HCT116 (cell line): ENCODE measurements around the gene SCFD2. TPM values are rescaled to one million over a fixed set of nuclear protein-coding genes. Genes with fewer than 3 reads are reported as not detected.

Experiments used
- ATAC-seq: fragments of 200-7000 bp; cut with Tn5 transposase; 2 replicates; pipeline ENCODE4 v1.9.1; 2020; ENCODE audit warnings: mild to moderate bottlenecking, moderate library complexity
- BruUV-seq: library from RNA; stranded (reverse); fragments of 400-500 nt; replicated peaks from 2 replicates; lab custom pipeline; 2021; lab: Mats Ljungman, UMichigan
- CTCF ChIA-PET: fragments of 300-600 bp; sonication (Branson Sonifier 250); formaldehyde crosslinking; loops from one replicate; lab custom pipeline; 2021; ENCODE audit warnings: antibody characterized with exemption; lab: Charles Lee
- POLR2A ChIA-PET: fragments of 300-600, 350-600 bp; sonication (Branson Sonifier 250); formaldehyde crosslinking; loops from one replicate; lab custom pipeline; 2021; ENCODE audit warnings: antibody characterized with exemption; lab: Charles Lee
- RAD21 ChIA-PET, 2 experiments: fragments of 300-600 bp; sonication (Branson Sonifier 250); formaldehyde crosslinking; loops; one replicate each; lab custom pipeline; 2023; ENCODE audit warnings: low total read pairs in 2 of 2; ENCODE audit not compliant: uncharacterized antibody in 2 of 2, unreplicated experiment in 2 of 2, low non-redundant PET in 1 of 2; lab: Charles Lee
- DNase-seq: peaks from one replicate; pipeline ENCODE4 v3.0.0-alpha.2; 2010; ENCODE audit warnings: low read depth, low spot score
- H2AFZ ChIP-seq: fragments of 200-600 bp; shearing (Covaris generic), sonication (generic); 2 replicates; pipeline ENCODE4 v1.6.1; 2017; ENCODE audit warnings: low read depth, mixed run types, mixed read lengths, antibody characterized with exemption, low read length; ENCODE audit not compliant: poor library complexity, severe bottlenecking
- H3K27ac ChIP-seq: 2 replicates; pipeline ENCODE4 v1.5.1; 2012; ENCODE audit warnings: low read depth, low read length
- H3K27me3 ChIP-seq: fragments of 200-600 bp; sonication (generic); 2 replicates; pipeline ENCODE4 v1.6.1; 2016; ENCODE audit warnings: mixed run types, low read length, mixed read lengths; ENCODE audit not compliant: insufficient read depth
- H3K36me3 ChIP-seq, 2 experiments: fragments of 200-500 bp in 1 of 2; fragments of 200-600 bp in 1 of 2; sonication (Bioruptor generic) in 1 of 2; sonication (generic) in 1 of 2; 2 replicates each; pipeline versions ENCODE4 v1.5.1 to v1.6.1; 2014 to 2016; ENCODE audit warnings: low read length in 2 of 2, inconsistent platforms in 1 of 2, mixed read lengths in 1 of 2, mixed run types in 1 of 2; ENCODE audit not compliant: insufficient read depth in 2 of 2, control insufficient read depth in 1 of 2
- H3K4me1 ChIP-seq, 2 experiments: fragments of 200-600 bp in 1 of 2; sonication (generic) in 1 of 2; 2 replicates each; pipeline versions ENCODE4 v1.5.1 to v1.6.1; 2012 to 2017; ENCODE audit warnings: low read length in 2 of 2, inconsistent platforms in 1 of 2, mild to moderate bottlenecking in 1 of 2, mixed read lengths in 1 of 2, mixed run types in 1 of 2, moderate library complexity in 1 of 2; ENCODE audit not compliant: insufficient read depth in 2 of 2, control insufficient read depth in 1 of 2
- H3K4me2 ChIP-seq: fragments of 200-600 bp; sonication (generic); 2 replicates; pipeline ENCODE4 v1.6.1; 2017; ENCODE audit warnings: mixed run types, low read length, mixed read lengths
- H3K4me3 ChIP-seq, 2 experiments: fragments of 200-600 bp in 1 of 2; sonication (generic) in 1 of 2; replicated peaks in 1 of 2; 2 replicates each; pipeline ENCODE4 v1.5.1; 2011 to 2016; ENCODE audit warnings: low read length in 2 of 2, control low read depth in 1 of 2, low read depth in 1 of 2, mild to moderate bottlenecking in 1 of 2, mixed read lengths in 1 of 2, mixed run types in 1 of 2
- H3K79me2 ChIP-seq: fragments of 200-600 bp; sonication (generic); 2 replicates; pipeline ENCODE4 v1.6.1; 2017; ENCODE audit warnings: mild to moderate bottlenecking, mixed run types, low read length, moderate library complexity, mixed read lengths; ENCODE audit not compliant: insufficient read depth
- H3K9ac ChIP-seq: fragments of 200-600 bp; sonication (generic); 2 replicates; pipeline ENCODE4 v1.6.1; 2016; ENCODE audit warnings: low read length, mixed read lengths
- H3K9me2 ChIP-seq: fragments of 200-600 bp; sonication (generic), shearing (Covaris generic); 2 replicates; pipeline ENCODE4 v1.6.1; 2017; ENCODE audit warnings: mixed run types, mild to moderate bottlenecking, moderate library complexity; ENCODE audit not compliant: insufficient read depth
- H3K9me3 ChIP-seq, 2 experiments: fragments of 200-500 bp in 1 of 2; fragments of 200-600 bp in 1 of 2; sonication (Bioruptor generic) in 1 of 2; sonication (generic) in 1 of 2; 2 replicates each; pipeline ENCODE4 v1.6.1; 2014 to 2017; ENCODE audit warnings: low read length in 2 of 2, mixed read lengths in 2 of 2, inconsistent platforms in 1 of 2, low read depth in 1 of 2, mild to moderate bottlenecking in 1 of 2, mixed run types in 1 of 2, moderate library complexity in 1 of 2; ENCODE audit not compliant: control insufficient read depth in 1 of 2, insufficient read depth in 1 of 2
- H4K20me1 ChIP-seq: fragments of 200-600 bp; sonication (generic), shearing (Covaris generic); 2 replicates; pipeline ENCODE4 v1.6.1; 2017; ENCODE audit warnings: mixed run types, mild to moderate bottlenecking, moderate library complexity; ENCODE audit not compliant: insufficient read depth
- CBX3 ChIP-seq: IDR thresholded peaks from 2 replicates; pipeline ENCODE4 v1.6.1; 2012; ENCODE audit warnings: low read depth
- CEBPB ChIP-seq: IDR thresholded peaks from 2 replicates; pipeline ENCODE4 v1.6.1; 2012; ENCODE audit warnings: low read depth
- EGR1 ChIP-seq: IDR thresholded peaks from 2 replicates; pipeline ENCODE4 v1.6.1; 2012; ENCODE audit warnings: low read depth
- ELF1 ChIP-seq: IDR thresholded peaks from 2 replicates; pipeline ENCODE4 v1.6.1; 2012; ENCODE audit warnings: low read depth, borderline replicate concordance
- EZH2 ChIP-seq: fragments of 200-600 bp; sonication (generic); IDR thresholded peaks from 2 replicates; pipeline ENCODE4 v1.6.1; 2017; ENCODE audit warnings: antibody characterized with exemption, mixed run types
- EZH2phosphoT487 ChIP-seq: fragments of 200-600 bp; IDR thresholded peaks from 2 replicates; pipeline ENCODE4 v1.6.1; 2018; ENCODE audit warnings: antibody characterized with exemption, borderline replicate concordance
- JUND ChIP-seq: IDR thresholded peaks from 2 replicates; pipeline ENCODE4 v1.6.1; 2012
- MAX ChIP-seq: IDR thresholded peaks from 2 replicates; pipeline ENCODE4 v1.6.1; 2012
- POLR2A ChIP-seq: IDR thresholded peaks from 2 replicates; pipeline ENCODE4 v1.7.0; 2011; ENCODE audit warnings: borderline replicate concordance; ENCODE audit not compliant: insufficient read depth, insufficient read length; ENCODE audit errors: extremely low read depth
- POLR2AphosphoS5 ChIP-seq: IDR thresholded peaks from 2 replicates; pipeline ENCODE4 v1.6.1; 2011; ENCODE audit warnings: mild to moderate bottlenecking, low read depth, low read length, moderate library complexity
- SIN3A ChIP-seq: IDR thresholded peaks from 2 replicates; pipeline ENCODE4 v1.6.1; 2012; ENCODE audit warnings: low read depth
- SP1 ChIP-seq: IDR thresholded peaks from 2 replicates; pipeline ENCODE4 v1.6.1; 2012; ENCODE audit warnings: low read depth
- SRF ChIP-seq: IDR thresholded peaks from 2 replicates; pipeline ENCODE4 v1.6.1; 2012; ENCODE audit warnings: low read depth
- TCF7L2 ChIP-seq: IDR thresholded peaks from 2 replicates; pipeline ENCODE4 v1.7.0; 2011; ENCODE audit warnings: borderline replicate concordance, inconsistent platforms; ENCODE audit not compliant: insufficient read depth, insufficient read length; ENCODE audit errors: extremely low read depth
- YY1 ChIP-seq: IDR thresholded peaks from 2 replicates; pipeline ENCODE4 v1.6.1; 2011; ENCODE audit warnings: low read length, low read depth, moderate library complexity, mild to moderate bottlenecking; ENCODE audit not compliant: insufficient replicate concordance; ENCODE audit errors: extremely low read depth
- ZBTB33 ChIP-seq: IDR thresholded peaks from 2 replicates; pipeline ENCODE4 v1.6.1; 2011; ENCODE audit warnings: mild to moderate bottlenecking, low read length, moderate library complexity; ENCODE audit not compliant: insufficient replicate concordance; ENCODE audit errors: extremely low read depth
- ZNF274 ChIP-seq: fragments of 200-500 bp; sonication (Bioruptor generic); IDR thresholded peaks from 2 replicates; pipeline ENCODE4 v1.6.1; 2014; ENCODE audit warnings: mild to moderate bottlenecking, low read depth, low read length, inconsistent platforms
- intact Hi-C: fragments of 100-400 bp; cut with micrococcal nuclease; formaldehyde crosslinking; loops from 2 replicates; pipeline ENCODE4 v1.10.0; 2022
- total RNA-seq: library from RNA; stranded (reverse); gene quantifications from one replicate; pipeline ENCODE4 v1.2.1, GENCODE V29; 2021; ENCODE audit not compliant: unreplicated experiment
- TF ChIP-seq, protein P1 (sequence below), 3 experiments: fragments of 200-600 bp in 1 of 3; sonication (generic) in 1 of 3; IDR thresholded peaks in 2 of 3; conservative IDR thresholded peaks in 1 of 3; 2 replicates each; pipeline ENCODE4 v1.5.1; 2012 to 2017; ENCODE audit warnings: low read depth in 2 of 3, low read length in 2 of 3, antibody characterized with exemption in 1 of 3, borderline replicate concordance in 1 of 3, control low read depth in 1 of 3, mild to moderate bottlenecking in 1 of 3, mixed read lengths in 1 of 3, mixed run types in 1 of 3, moderate library complexity in 1 of 3; ENCODE audit not compliant: insufficient read depth in 1 of 3

SCFD2 gene
- total RNA-seq, 1 experiment from 2014 or later, result 13.6 TPM

GRCh38 chr4:53197772-53198142 lies 168.1 kb downstream of the SCFD2 start:
- H3K4me1 ChIP-seq, result no peaks in the 10 kb centered on the region
- no peaks in the 10 kb centered on the region for H3K79me2 ChIP-seq
- DNase-seq (no peak), ATAC-seq (no peak)
- no peaks in the 10 kb centered on the region for H3K27me3 ChIP-seq
- no peak overlapping the region for H3K27ac ChIP-seq
- H3K9ac ChIP-seq, result no peak overlapping the region
- TF ChIP-seq TCF7L2, result no peak
- no peak for TF ChIP-seq CBX3
- TF ChIP-seq YY1, result no peak
- TF ChIP-seq POLR2A, result no peak
- TF ChIP-seq JUND, result no peak
- TF ChIP-seq EZH2, result no peak
- no peak for TF ChIP-seq SIN3A
- TF ChIP-seq EZH2phosphoT487, result no peak
- no peak for TF ChIP-seq ZNF274
- TF ChIP-seq ELF1, result no peak
- no peak for TF ChIP-seq SP1
- no peak for TF ChIP-seq CEBPB
- TF ChIP-seq ZBTB33, result no peak
- no peak for TF ChIP-seq SRF
- TF ChIP-seq MAX, result no peak
- no peak for TF ChIP-seq EGR1
- TF ChIP-seq, protein P1, sequence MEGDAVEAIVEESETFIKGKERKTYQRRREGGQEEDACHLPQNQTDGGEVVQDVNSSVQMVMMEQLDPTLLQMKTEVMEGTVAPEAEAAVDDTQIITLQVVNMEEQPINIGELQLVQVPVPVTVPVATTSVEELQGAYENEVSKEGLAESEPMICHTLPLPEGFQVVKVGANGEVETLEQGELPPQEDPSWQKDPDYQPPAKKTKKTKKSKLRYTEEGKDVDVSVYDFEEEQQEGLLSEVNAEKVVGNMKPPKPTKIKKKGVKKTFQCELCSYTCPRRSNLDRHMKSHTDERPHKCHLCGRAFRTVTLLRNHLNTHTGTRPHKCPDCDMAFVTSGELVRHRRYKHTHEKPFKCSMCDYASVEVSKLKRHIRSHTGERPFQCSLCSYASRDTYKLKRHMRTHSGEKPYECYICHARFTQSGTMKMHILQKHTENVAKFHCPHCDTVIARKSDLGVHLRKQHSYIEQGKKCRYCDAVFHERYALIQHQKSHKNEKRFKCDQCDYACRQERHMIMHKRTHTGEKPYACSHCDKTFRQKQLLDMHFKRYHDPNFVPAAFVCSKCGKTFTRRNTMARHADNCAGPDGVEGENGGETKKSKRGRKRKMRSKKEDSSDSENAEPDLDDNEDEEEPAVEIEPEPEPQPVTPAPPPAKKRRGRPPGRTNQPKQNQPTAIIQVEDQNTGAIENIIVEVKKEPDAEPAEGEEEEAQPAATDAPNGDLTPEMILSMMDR (IDR thresholded peaks at IDR 0.05 in 2 of 3, conservative IDR thresholded peaks at IDR 0.05 in 1 of 3; ENCODE audit: borderline replicate concordance in 1 of 3, insufficient read depth in 1 of 3, low read depth in 2 of 3, low read length in 2 of 3), result no peak
- TF ChIP-seq POLR2AphosphoS5, result no peak
- intact Hi-C loops, result loop anchor here (1.0 to 10.0 kb wide), 5 partner anchors 395 to 1037 kb away; partner anchors contain the start of gene LNX1
- ChIA-PET CTCF (interaction anchor here (0.7 to 2.0 kb wide), 4 partner anchors 8 to 1036 kb away, joined by 3 to 13 read pairs (median 4); no protein-coding TSS in a partner anchor), POLR2A (no interaction called here), RAD21 (interaction anchor here (0.7 to 1.4 kb wide), 3 partner anchors 509 to 1036 kb away, joined by 3 to 6 read pairs (median 4); no protein-coding TSS in a partner anchor)
- no peak overlapping the region for H3K4me3 ChIP-seq
- H3K9me3 ChIP-seq, result no peaks in the 10 kb centered on the region
- BruUV-seq, result no TSS peak
- H3K9me2 ChIP-seq, result no peaks in the 10 kb centered on the region
- no peaks in the 10 kb centered on the region for H4K20me1 ChIP-seq
- H2AFZ ChIP-seq, result no peak overlapping the region
- no peak overlapping the region for H3K4me2 ChIP-seq
- H3K36me3 ChIP-seq, result no peaks in the 10 kb centered on the region
